ENCODE results near the gene ATP2B2. TPM values are rescaled to one million over a fixed set of nuclear protein-coding genes. Genes with fewer than 3 reads are reported as not detected.

Gene ATP2B2
- not detected for total RNA-seq

GRCh38 chr3:10505050-10505790 is at the start of gene ATP2B2:
ATP2B2 (minus strand) TSS chr3:10505586; CDS start chr3:10449543, 56,043 bp downstream.
- in situ Hi-C loops (cut with MboI; ENCODE audit: low pct_ligation_motif_present in 1 of 4, low pct_unique_long_range_greater_than_20kb in 1 of 4, low sequenced_read_pairs in 3 of 4): no loop called here

GRCh38 chr3:10554746-10555145 is 49.4 kb upstream of the ATP2B2 start:
- in situ Hi-C loops (cut with MboI; ENCODE audit: low pct_ligation_motif_present in 1 of 4, low pct_unique_long_range_greater_than_20kb in 1 of 4, low sequenced_read_pairs in 3 of 4): no loop called here
- no peaks in the 10 kb centered on the region for H3K27me3 ChIP-seq
- H3K36me3 ChIP-seq: no peaks in the 10 kb centered on the region
- intact Hi-C loops (cut with DNase I; ENCODE audit: low total_unique reads): no loop called here
- no peak overlapping the region for H3K4me3 ChIP-seq
- no peak for TF ChIP-seq POLR2AphosphoS5 (IDR thresholded peaks at IDR 0.05)
- TF ChIP-seq POLR2A (IDR thresholded peaks at IDR 0.05): no peak
- no peak for TF ChIP-seq EP300 (IDR thresholded peaks at IDR 0.05; ENCODE audit: low read depth)
- no peak for TF ChIP-seq CTCF (IDR thresholded peaks at IDR 0.05)
- H3K27ac ChIP-seq: no peak overlapping the region
- no peaks in the 10 kb centered on the region for H3K9me3 ChIP-seq
- 100% methylated on average over 1 of the region's 1 CpG; no CpG with 5 or more reads in 1 of the 2 donors for WGBS, 2 donors (ENCODE audit: low coverage in 1 of 2)
- no peak for DNase-seq
- H3K4me1 ChIP-seq: no peaks in the 10 kb centered on the region

More at GRCh38 chr3:10505050-10505790, at the start of gene ATP2B2:
- H3K36me3 ChIP-seq: no peaks in the 10 kb centered on the region
- H3K4me3 ChIP-seq: peak within 1 kb of the TSS in 1 of 4 donors; percentile 23
- peaks cover 40% of the 10 kb centered on the region for H3K27me3 ChIP-seq
- no peak for DNase-seq
- peaks cover 0 to 3% (median 0%) of the 10 kb centered on the region in 4 donors for H3K4me1 ChIP-seq
- TF ChIP-seq EP300 (IDR thresholded peaks at IDR 0.05; ENCODE audit: low read depth) (no peak), POLR2AphosphoS5 (IDR thresholded peaks at IDR 0.05) (no peak), POLR2A (IDR thresholded peaks at IDR 0.05) (no peak), CTCF (IDR thresholded peaks at IDR 0.05) (no peak)
- intact Hi-C loops (cut with DNase I; ENCODE audit: low total_unique reads): no loop called here
- H3K27ac ChIP-seq: no peak within 1 kb of the TSS
- no peaks in the 10 kb centered on the region for H3K9me3 ChIP-seq
- 6% methylated on average over 29 of the region's 42 CpGs; no CpG with 5 or more reads in 1 of the 2 donors for WGBS, 2 donors (ENCODE audit: low coverage in 1 of 2)

- H3K4me1 ChIP-seq: no peaks in the 10 kb centered on the region
- intact Hi-C loops (cut with DNase I; ENCODE audit: low total_unique reads): no loop called here
These were observed 48.8 kb upstream of the ATP2B2 start for GRCh38 chr3:10554236-10554611.

More at GRCh38 chr3:10554236-10554611, 48.8 kb upstream of the ATP2B2 start:
- Histone ChIP-seq H3K27me3 (no peaks in the 10 kb centered on the region), H3K36me3 (no peaks in the 10 kb centered on the region), H3K27ac (no peak overlapping the region), H3K9me3 (no peaks in the 10 kb centered on the region), H3K4me3 (no peak overlapping the region)
- 89% methylated on average over 3 of the region's 3 CpGs for WGBS, 2 donors (ENCODE audit: low coverage in 1 of 2)
- DNase-seq: no peak
- in situ Hi-C loops (cut with MboI; ENCODE audit: low pct_ligation_motif_present in 1 of 4, low pct_unique_long_range_greater_than_20kb in 1 of 4, low sequenced_read_pairs in 3 of 4): no loop called here
- TF ChIP-seq POLR2AphosphoS5 (IDR thresholded peaks at IDR 0.05) (no peak), POLR2A (IDR thresholded peaks at IDR 0.05) (no peak), EP300 (IDR thresholded peaks at IDR 0.05; ENCODE audit: low read depth) (no peak), CTCF (IDR thresholded peaks at IDR 0.05) (no peak)

Data from transverse colon (tissue), 4 donors.